Cerebellar cortex (tissue), 1 donor: Measurements from ENCODE around the gene CHMP2A.

ENCODE experiments used
- DNase-seq: peaks from one replicate; pipeline ENCODE4 v3.0.0-alpha.2; 2015; ENCODE audit warnings: low spot score

CHMP2A gene

DNA sequence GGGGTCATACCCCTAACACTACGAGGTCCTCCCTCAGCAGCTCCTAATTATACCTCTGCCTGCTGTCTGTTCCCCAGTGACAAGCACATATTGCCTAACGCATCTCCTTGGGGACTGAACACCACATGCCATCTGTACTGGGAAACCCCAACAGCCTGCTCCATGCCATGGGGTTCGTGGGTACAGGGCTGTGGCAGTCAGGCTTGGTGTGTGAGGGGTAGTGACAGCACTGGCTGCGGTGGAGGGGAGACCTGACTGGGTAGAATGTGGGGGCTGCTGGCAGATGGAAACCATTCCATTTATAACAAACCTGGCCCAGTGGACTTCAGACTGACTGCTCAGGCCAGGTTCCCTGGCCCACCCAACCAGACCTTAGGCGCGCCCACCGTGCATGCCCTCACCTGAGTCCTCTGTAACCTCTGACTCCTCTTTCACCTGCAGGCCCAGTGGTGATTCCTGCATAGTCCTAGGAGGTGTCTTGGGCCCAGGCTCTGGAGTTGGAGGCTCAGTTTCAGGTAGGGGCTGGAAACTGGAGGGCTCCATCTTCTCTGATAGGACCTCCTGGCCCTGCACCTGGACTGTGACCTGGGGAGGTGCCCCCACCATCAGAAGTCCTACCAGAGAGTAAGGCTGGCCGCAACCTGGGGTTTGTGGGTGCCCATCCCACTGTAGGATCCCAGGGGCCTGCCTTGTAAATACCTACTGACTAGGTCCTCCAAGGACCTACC, 15.2 kb upstream of the CHMP2A start:
- DNase-seq = no peak

DNA sequence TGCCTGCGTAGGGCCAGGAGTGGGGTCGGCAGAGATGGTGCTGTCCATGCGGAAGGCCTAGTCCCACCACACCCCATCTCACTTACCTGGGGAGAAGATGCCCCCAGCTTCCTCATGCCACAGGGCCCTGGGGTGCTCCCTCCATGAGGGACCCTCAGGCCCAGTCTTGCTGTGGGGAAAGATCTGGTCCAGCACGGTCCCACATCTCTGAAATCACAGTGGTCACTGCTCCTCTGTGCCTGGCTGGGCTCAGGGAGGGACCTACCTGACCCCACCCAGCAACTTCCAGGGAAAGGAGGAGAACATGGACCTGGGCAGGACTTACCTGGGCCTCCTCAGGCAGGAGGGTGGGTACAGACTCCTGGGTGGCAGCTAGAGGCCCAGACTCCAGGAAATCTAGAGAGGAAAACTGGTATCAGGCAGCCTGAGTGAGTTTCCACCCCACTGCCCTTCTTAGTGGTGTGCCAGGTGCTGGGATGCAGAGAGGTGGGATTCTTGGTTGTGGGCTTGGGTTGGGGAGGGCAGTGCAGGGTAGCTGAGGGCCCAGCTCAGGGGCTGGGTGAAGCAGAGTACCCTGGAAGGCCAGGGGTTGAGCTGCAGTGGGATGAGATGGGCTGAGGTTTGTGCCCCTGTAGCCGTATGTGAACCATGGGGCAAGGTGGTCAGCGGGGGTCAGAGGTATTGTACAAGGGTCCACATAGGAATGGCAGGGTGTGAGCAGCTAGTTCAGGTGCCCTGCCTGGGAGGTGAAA, 14.5 kb upstream of the CHMP2A start:
- no peak for DNase-seq

DNA sequence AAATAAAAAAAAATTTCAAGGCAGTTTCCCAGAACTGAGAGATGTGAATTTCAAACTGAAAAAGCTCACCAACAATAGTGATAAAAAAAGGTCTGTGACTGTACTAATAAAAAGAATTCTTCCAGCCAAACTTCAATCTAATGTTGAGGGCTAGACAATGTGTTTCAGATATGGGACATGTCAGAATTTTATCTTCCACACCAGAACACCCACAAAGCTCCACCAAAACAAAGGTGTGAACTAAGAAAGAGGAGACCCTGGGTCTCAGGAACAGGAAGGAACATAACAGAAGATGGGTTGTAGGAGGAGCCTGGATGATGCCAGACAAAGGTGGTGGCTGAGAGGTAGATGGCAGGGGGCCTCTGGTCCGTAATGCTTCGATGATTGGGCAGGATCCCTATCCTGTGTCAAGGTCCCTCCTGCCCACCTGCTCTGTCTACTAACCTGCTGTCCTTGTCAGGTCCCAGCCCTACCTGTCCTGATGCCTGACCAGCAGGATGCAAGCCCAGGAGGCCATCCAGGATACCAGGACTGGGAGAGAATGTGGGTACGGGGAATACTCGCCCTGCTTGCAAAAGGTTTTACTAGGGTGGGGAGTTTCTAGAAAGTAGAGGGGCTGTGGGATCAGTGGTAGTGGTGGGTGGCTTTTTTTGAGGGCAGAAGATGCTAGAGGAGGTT, 13.7 kb upstream of the CHMP2A start:
- no peak for DNase-seq

DNA sequence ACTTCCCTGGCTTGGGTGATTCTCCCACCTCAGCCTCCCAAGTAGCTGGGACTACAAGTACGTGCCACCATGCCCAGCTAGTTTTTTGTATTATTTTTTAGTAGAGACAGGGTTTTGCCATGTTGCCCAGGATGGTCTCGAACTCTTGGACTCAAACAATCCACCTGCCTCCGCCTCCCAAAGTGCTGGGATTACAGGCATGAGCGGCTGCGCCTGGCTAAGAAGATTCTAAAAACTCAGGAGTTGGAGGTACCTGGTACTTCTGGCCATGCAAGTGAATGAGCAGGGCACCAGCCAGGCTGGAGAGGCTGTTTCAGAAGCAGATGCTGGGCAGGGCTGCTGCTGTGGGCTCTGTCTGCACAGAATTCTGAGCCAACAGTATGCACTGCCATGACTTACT, 12.1 kb upstream of the CHMP2A start:
- DNase-seq = no peak

DNA sequence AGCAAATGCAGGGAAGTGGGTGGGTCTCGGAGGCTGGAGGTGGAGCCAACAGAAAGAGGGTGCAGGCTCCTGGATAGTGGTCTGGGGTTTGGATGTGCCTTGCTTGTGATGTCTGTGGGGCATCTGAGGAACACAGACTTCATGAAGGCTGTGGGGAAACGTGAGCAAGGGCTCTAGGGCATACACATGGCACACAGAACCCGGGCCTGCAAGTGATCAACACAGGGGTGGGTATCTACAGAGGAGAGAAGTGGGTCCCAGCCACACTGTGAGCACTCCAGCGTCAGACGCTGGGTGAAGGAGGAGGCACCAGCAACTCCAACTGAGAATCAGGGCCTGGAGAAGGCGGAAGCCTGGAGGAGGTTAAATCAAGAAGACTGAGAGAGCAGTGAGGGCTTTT, 8.9 kb upstream of the CHMP2A start:
- DNase-seq = no peak

DNA sequence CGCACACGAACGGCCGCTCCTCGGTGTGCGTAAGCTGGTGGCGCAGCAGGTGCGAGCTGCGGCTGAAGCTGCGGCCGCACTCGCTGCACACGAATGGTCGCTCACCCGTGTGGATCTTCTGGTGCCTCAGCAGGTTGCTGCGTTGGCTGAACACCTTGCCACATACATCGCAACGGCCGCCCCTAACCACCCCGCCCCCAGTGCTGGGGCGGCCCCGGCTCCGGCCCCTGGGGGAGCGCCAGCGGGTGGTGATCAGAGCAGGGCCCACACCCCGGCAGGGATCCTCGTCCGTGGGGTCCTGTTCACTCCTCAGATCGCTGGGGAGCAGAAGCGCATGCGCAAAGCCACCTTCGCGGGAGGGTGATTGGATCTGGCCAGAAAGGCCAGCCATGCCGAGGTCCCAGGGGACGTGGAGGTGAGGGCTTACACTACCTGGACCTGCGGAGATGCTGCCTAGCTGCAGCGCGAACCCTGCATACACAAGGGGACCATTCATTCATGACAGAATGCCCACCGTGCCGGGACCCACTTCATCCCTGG, 8.2 kb upstream of the CHMP2A start:
- peak; percentile 67 for DNase-seq

DNA sequence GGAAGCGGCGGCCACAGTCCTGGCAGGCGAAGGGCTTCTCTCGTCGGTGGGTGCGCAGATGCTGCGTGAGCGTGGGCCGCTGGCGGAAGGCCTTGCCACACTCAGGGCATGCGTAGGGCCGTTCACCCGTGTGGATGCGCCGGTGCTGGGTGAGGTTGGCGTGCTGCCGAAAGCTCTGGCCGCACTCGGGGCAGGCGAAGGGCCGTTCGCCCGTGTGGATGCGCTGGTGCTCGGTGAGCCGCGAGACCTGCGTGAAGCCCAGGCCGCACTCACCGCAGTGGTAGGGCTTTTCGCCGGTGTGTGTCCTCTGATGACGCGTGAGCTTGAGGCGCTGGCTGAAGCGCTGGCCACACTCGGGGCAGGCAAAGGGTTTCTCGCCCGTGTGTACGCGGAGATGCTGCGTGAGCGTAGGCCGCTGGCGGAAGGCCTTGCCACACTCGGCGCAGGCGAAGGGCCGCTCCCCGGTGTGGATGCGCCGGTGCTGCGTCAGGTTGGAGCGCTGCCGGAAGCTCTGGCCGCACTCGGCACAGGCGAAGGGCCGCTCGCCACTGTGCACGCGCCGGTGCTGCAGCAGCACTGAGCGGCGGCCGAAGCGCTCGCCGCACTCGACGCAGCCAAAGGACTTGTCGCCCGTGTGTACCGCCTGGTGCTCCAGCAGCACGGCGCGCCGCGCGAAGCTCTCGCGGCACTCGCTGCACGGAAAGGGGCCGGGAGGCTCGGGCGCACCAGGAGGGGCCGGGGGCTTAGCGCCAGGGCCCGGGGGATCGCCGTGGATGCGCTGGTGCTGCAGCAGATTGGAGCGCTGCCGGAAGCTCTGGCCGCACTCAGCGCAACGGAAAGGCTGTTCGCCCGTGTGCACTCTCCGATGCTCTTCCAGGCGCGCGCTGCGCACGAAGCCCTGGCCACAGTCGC, 7.5 kb upstream of the CHMP2A start:
- peak; percentile 52 for DNase-seq

DNA sequence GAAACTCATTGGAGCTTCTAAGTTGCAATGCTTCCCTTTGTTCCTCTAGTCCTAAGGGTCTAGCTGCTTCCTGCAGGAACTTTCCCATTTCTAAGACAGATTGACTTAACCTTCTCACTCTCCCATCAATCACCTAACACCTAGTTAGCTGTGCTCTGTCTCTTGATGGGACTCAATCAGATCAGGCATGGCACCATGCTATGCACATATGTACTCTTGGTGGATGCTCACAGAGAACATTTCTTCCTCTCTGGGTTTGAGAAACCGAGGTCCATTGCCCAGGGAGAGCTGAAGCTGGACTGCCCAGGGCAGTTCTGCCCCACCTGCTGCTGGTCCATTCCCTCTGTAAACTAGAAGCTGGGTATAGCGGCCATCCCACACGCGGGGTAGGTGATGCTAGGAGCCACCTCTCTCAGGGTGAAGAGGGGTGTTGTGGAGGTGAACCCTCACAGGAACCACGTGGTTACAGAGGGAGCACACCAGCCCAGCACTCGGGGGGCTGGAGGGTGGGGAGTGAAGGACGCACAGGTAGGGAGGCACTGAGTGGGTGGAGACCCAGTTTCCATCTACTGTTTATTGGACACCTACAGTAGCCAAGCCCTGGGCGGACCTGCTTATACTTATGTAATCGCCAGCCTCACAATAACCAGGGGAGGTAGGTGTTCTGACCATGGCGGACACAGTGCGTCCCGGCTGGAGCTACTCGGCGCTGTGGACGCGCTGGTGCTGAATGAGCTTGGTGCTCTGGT, 6.6 kb upstream of the CHMP2A start:
- no peak for DNase-seq

DNA sequence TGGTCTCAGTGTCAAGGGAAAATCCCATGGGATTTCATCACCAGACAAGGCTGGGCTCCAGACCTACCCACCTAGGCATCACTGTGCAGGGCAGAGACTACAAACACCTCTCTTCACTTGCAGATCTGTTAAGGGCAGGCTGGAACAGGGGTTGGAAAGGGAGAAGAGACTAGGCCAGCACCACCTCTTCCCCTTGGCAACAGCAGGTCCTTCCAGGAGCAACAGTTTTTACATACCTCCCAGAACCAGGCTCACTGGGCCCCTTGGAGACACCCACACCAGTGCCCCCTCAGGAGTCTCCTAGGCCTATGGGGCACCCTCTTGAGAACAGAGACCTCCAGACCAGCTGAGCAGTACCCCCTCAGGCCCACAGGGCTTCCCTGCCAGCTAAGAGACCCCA, 6.0 kb upstream of the CHMP2A start:
- DNase-seq = no peak

DNA sequence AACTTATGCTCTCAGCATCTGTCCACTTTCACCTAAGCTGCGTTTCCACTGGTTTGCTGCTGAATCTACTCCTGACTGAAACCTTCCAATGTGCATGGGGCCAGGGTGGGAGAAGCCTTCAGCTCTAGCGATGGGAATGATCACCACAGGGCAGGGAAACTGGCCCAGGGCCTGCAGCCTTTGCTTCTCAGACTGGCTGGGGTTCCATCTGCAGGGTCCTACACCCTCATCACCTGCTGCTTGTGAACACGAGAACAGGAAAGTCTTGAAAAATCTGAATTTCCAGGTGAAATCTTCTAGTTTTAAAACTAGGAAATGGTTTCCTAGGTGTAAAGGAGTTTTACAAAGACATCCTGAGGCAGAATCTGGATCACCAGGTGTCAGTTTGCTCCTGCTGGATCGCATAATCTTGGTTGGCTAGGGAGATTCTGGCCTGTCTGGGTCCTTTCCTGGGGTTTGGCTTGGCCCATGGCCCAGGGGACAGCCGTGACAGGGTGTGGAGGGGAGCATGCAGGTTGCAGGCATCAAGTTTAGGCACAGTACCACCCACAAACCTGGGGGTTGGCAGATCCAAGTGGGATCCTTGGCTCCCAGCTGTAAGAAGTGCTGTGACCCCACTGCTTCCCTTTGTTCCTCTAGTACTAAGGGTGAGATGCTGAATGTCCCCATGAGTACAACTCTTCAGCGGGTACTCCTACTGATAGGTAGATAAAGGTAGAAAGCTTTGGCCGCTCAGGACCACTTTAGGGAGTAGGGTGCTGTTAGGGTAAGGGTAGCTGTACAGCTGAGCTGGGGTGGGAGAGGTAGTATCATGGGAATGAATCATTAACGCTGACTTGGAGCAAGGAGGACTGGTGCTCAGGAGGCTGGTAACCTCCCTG, 5.3 kb upstream of the CHMP2A start:
- DNase-seq = no peak

DNA sequence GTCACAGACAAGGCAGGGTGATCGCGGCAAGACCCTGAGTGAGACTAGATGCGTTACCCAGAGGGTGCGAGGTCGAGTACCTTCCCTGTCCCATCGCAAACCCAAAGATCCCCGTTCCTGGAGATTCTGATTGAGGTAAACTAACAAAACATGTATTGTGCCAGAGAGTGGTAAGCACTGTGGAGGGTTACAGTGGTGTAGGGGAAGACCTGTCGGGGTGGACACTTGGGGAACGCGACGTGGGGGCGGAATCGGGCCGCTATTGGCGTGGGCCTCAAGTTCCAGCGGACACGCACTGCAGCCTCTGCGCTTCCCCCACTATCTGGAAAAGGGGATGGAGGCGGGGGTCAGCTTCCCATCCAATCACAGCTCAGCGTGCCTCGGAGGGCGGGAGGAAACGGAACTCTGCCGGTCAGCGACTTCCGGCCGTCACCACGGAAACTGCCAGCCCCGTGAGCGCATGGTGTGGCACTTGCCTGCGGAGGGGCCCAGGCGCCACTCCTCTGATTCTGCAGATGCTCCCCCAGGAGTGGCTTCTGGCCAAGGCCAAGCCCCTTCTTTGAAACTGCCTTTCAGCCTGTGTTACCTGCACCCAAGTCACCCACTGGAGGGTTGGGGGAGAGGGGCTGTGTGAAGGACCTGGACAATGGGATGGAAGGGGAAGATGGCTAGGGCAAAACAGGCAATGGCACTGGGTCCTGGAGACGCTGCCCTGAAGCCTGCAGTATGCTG, 4.5 kb upstream of the CHMP2A start:
- peak; percentile 94 for DNase-seq

DNA sequence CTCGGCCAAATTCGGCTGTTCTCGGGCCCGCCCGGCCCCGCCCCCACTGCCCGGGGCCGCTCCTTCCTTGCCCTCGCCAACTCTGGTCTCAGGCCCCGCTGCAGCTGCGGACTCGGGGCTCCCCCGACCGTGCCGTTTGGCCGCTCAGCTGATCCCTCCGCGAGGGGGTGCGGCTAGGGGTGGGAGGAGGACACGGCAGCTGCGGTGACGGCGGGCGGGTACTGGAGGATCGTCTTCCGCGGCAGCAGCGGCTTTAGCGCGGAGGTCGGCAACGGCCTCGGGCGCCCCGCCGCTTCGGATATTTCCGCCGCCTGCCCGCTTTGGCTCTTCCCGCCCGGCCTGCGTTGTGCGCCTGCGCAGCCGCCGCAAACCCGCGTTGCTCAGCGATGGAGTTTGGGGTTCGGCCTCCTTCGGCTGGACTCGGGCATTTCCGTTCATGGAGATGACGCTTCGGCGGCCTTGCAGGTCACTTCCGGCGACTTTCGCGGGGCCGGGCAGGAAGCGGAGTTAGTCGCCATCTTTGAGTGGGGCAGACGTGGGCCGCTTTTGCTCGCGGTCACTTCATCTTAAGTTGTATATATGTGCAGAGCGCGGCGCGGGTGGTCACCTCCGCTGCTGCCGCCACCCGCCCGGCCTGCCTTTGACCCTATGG, 3.8 kb upstream of the CHMP2A start:
- DNase-seq = peak; percentile 97

DNA sequence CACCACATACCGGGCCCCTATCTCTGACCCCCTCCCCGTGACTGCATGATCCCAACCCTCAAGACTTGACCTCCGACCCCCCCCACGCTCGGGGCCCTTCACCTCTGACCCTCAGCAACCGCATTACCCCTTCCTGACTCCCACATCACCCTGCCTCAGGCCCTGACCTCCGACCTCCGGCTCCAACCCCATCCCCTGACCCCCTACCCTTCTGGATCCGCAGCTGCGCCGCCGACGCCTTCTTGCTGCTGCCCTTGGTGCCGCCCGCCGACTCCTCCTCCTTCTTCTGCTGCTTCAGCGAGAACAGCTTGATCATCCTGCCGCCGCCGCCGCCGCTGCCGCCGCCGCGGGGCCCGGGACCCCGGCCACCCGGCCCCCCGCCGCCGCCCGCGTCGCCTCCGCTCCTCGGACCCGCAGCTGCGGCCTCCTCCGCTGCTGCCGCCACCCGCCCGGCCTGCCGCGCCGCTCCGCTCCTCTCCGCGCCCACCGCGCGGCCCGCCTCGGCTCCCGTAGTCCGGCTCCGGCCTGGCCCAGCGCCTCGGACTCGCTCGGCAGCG, 3.2 kb upstream of the CHMP2A start, which contains the start of gene UBE2M:
TSS of gene UBE2M (minus strand) at position 546 of the 557 bp plus-strand sequence. CDS start at position 316, 230 bp downstream.
- no peak for DNase-seq

DNA sequence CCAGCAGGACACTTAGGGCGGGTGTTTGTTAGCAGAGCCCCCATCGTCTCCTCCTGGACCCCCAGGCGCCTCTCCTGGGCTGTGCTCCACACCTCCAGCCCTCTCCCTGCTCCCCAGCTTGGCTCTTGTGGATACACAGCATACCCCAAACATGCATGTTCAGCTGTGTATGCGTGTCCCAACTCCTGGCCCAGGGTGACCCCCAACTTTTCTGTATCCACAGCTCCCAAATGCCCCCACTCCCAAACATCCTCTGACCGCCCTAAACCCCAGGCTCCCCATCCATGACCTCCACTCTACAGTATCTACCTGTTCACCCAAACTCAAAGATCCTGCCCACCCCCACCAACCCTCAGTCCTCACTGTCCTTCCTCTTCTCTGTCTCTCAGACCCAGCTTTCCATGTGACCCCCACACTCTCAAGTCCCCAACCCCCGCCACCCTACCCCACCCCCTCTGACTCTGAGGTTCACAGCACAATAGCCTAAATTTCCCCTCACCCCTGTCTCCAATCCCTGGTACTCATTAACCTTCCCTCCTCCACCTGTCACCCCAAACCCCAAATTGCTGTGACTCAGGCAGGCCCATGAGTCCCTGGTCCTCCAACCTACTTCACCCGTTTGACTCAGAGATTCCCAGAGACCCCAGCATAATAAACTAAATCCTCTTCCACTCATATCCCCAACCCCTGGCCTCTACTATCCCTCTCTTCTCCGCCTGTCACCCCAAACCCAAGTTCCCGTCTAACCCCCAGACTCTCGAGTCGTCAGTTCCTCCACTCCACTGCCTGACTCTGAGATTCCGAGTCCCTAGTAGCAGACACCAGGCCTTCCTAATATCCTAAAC, 2.5 kb upstream of the CHMP2A start:
- no peak for DNase-seq

DNA sequence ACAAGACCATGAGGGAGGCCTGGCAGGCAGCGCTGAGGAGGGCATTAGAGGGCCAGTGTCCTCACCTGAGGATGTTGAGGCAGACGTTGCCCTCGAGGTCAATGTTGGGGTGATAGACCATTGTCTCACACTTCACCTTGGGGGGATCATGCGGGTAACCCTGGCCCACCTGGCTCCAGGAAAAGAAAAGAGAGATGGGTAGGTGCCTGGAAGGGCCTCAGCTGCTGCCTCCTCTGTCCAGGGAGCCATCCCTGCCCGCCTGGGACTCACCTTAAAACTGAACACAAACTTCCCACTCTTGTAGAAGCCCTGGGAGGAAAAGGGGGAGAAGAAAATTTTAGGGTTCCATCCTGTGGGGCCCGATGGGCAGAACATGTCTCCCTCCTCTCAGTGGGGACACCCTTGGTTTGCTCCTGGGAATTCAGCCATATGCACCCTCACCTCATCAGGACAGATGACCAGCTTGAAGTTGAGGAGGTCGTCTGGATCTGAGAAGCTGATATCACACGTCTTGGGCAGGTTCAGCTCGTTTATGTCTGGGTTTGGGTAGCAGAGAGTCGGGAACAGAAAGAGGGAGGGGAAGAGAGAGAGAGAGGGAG, 1.8 kb upstream of the CHMP2A start:
- DNase-seq = no peak

DNA sequence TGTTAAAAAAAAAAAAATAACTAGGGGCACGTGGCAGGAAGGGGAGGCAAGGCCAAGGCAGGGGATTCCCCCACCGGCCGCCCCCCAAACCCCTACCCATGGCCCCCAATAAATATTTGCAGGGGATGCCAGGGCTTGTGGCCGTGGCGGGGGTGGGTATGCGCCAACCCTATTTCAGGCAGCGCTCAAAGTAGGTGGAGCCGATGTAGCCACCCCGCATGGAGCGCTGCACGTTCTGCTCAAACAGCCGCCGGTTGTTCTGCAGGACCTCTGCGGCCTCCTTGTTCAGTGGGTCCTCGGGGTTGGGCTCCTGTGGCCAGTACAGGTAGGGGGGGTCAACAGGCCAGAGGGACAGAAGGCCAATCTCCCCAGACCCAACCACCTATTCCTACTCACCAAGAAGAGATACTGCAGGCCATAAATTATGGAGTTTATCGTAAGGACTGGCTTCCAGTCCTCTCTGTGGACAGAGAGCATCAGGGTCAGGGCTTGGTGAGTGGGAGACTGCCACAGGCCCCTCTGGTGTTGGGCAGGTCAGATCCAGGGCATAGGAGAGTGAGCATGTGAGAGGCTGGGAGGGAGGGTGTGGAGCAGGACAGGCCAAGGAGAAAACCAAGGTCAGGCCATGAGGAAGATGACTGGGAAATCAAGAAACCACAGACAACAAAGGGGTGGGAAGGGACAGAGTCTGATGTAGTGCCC, 1.2 kb upstream of the CHMP2A start:
- no peak for DNase-seq
